ENCODE data around the gene TEX19. TPM values are rescaled to one million over a fixed set of nuclear protein-coding genes. Genes with fewer than 3 reads are reported as not detected.

Gene TEX19
- total and polyA plus RNA-seq, 9 of the 15 experiments (the other 6 are each of a cell fraction or from before 2014, with no cell fraction given): 0.10 to 4.9 (median 1.9) TPM

- TF ChIP-seq CEBPG (CRISPR knock-in tag; IDR thresholded peaks at IDR 0.05) (no peak), CEBPG (tag; conservative IDR thresholded peaks at IDR 0.05 in 1 of 2, IDR thresholded peaks at IDR 0.05 in 1 of 2) (no peak), EP300 (IDR thresholded peaks at IDR 0.05; ENCODE audit: low read length) (peak; percentile 94), GATA2 (CRISPR knock-in tag; IDR thresholded peaks at IDR 0.05) (peak; percentile 94), SMARCA5 (IDR thresholded peaks at IDR 0.05) (peak; percentile 69), DIDO1 (tag; IDR thresholded peaks at IDR 0.05; ENCODE audit: low read depth) (peak; percentile 69; the same call in 1 of the 2 replicates), IRF9 (tag; IDR thresholded peaks at IDR 0.05) (peak; percentile 61; the same call in 1 of the 2 replicates), GTF2A2 (tag; IDR thresholded peaks at IDR 0.05) (peak; percentile 74), ZNF57 (CRISPR knock-in tag; IDR thresholded peaks at IDR 0.05) (no peak), ATF6 (CRISPR knock-in tag; IDR thresholded peaks at IDR 0.05) (peak; percentile 68; the same call in 1 of the 2 replicates), TEAD1 (CRISPR knock-in tag; IDR thresholded peaks at IDR 0.05) (peak in 1 of 2 experiments; percentile 72; a peak in 2 of 4 replicates), NUFIP1 (IDR thresholded peaks at IDR 0.05; ENCODE audit: partially characterized antibody) (peak; percentile 80), CTBP1 (IDR thresholded peaks at IDR 0.05; ENCODE audit: borderline replicate concordance) (peak; percentile 98), STAT6 (CRISPR knock-in tag; IDR thresholded peaks at IDR 0.05) (peak; percentile 89), ZNF324 (CRISPR knock-in tag; IDR thresholded peaks at IDR 0.05) (peak; percentile 64), SFPQ (IDR thresholded peaks at IDR 0.05; ENCODE audit: low read depth, low read length) (no peak), ZNF280A (IDR thresholded peaks at IDR 0.05; ENCODE audit: low read depth, partially characterized antibody) (no peak), TRIM24 (IDR thresholded peaks at IDR 0.05) (peak; percentile 96)
Measured at GRCh38 chr17:82345151-82345976, 13.7 kb upstream of the TEX19 start (continued).
